Keratinocyte (primary cell): ENCODE data around the gene ZFYVE28. TPM values are rescaled to one million over a fixed set of nuclear protein-coding genes. Genes with fewer than 3 reads are reported as not detected.

Experiments
- DNase-seq: peaks from one replicate; pipeline ENCODE4 v3.0.0-alpha.2; 2011; ENCODE audit warnings: low read depth, missing footprints, low spot score
- FAIRE-seq: peaks from 2 replicates; lab custom pipeline; 2011; peaks lifted over from hg19 to GRCh38; lab: Jason Lieb, UNC
- H2AFZ ChIP-seq: 2 replicates; pipeline ENCODE4 v1.6.0; 2012; ENCODE audit warnings: low read length, control low read depth, inconsistent platforms; ENCODE audit not compliant: control insufficient read depth
- H3K27ac ChIP-seq: 2 replicates; pipeline ENCODE4 v1.5.1; 2011; ENCODE audit warnings: low read length; ENCODE audit not compliant: control insufficient read depth, insufficient read depth
- H3K27me3 ChIP-seq: 3 replicates; pipeline ENCODE4 v1.6.0; 2011; ENCODE audit warnings: low read length; ENCODE audit not compliant: control insufficient read depth, insufficient read depth; ENCODE audit errors: extremely low read depth
- H3K36me3 ChIP-seq, 2 experiments: 2 replicates in 1 of 2; 3 replicates in 1 of 2; pipeline ENCODE4 v1.5.1; 2011; ENCODE audit warnings: low read length in 2 of 2, mild to moderate bottlenecking in 1 of 2; ENCODE audit not compliant: control insufficient read depth in 2 of 2, insufficient read depth in 2 of 2; ENCODE audit errors: extremely low read depth in 1 of 2
- H3K4me1 ChIP-seq: 3 replicates; pipeline ENCODE4 v1.5.1; 2011; ENCODE audit warnings: low read length; ENCODE audit not compliant: control insufficient read depth, insufficient read depth; ENCODE audit errors: extremely low read depth
- H3K4me2 ChIP-seq: 3 replicates; pipeline ENCODE4 v1.6.0; 2011; ENCODE audit warnings: low read depth, low read length; ENCODE audit not compliant: control insufficient read depth, insufficient read depth; ENCODE audit errors: extremely low read depth
- H3K4me3 ChIP-seq, 3 experiments: fragments of 200-600 bp in 1 of 3; sonication (generic) in 1 of 3; 2 replicates in 2 of 3; 3 replicates in 1 of 3; pipeline ENCODE4 v1.5.1; 2011 to 2016; ENCODE audit warnings: low read length in 3 of 3, mild to moderate bottlenecking in 3 of 3, control low read depth in 2 of 3, inconsistent platforms in 1 of 3, low read depth in 1 of 3, mixed read lengths in 1 of 3, mixed run types in 1 of 3, moderate library complexity in 1 of 3; ENCODE audit not compliant: control insufficient read depth in 2 of 3, insufficient read depth in 2 of 3; ENCODE audit errors: extremely low read depth in 1 of 3
- H3K79me2 ChIP-seq: 2 replicates; pipeline ENCODE4 v1.6.0; 2012; ENCODE audit warnings: low read length; ENCODE audit not compliant: control insufficient read depth, insufficient read depth
- H3K9ac ChIP-seq: 3 replicates; pipeline ENCODE4 v1.6.0; 2011; ENCODE audit warnings: low read length; ENCODE audit not compliant: control insufficient read depth, insufficient read depth; ENCODE audit errors: extremely low read depth
- H3K9me1 ChIP-seq: 3 replicates; pipeline ENCODE4 v1.6.0; 2011; ENCODE audit warnings: low read length; ENCODE audit not compliant: control insufficient read depth, insufficient read depth; ENCODE audit errors: extremely low read depth
- H3K9me3 ChIP-seq: 2 replicates; pipeline ENCODE4 v1.5.1; 2012; ENCODE audit warnings: low read depth, low read length; ENCODE audit not compliant: control insufficient read depth
- H4K20me1 ChIP-seq: 3 replicates; pipeline ENCODE4 v1.6.0; 2011; ENCODE audit warnings: low read length; ENCODE audit not compliant: control insufficient read depth, insufficient read depth; ENCODE audit errors: extremely low read depth
- EZH2 ChIP-seq: IDR thresholded peaks from one replicate; pipeline ENCODE4 v1.6.1; 2012; ENCODE audit warnings: inconsistent platforms, mild to moderate bottlenecking, low read length, moderate library complexity
- dilution Hi-C: fragments of 300-500 bp; cut with MboI; formaldehyde crosslinking; loops from one replicate; pipeline ENCODE4 v1.7.0; 2020; ENCODE audit warnings: low sequenced_read_pairs; ENCODE audit not compliant: extremely low pct_ligation_motif_present
- polyA plus RNA-seq, 5 experiments: library from polyadenylated mRNA; depleted of rRNA in 3 of 5; stranded (reverse) in 3 of 5; stranded (forward) in 1 of 5; unstranded in 1 of 5; fragments of >200 nt; gene quantifications; 1 replicate in 1 of 5; 2 replicates in 3 of 5; 3 replicates in 1 of 5; pipeline versions ENCODE4 v1.2.1 to v1.2.3, GENCODE V29; 2011 to 2012; ENCODE audit warnings: missing spikeins in 2 of 5, low read depth in 1 of 5, low replicate concordance in 1 of 5
- TF ChIP-seq, protein P1 (sequence below), 3 experiments: IDR thresholded peaks in 1 of 3; conservative IDR thresholded peaks in 1 of 3; optimal IDR thresholded peaks in 1 of 3; 2 replicates in 2 of 3; 3 replicates in 1 of 3; pipeline versions ENCODE3 to v1.5.1; 2011; ENCODE audit warnings: low read length in 3 of 3, mild to moderate bottlenecking in 3 of 3, moderate library complexity in 2 of 3, control low read depth in 1 of 3, inconsistent platforms in 1 of 3; ENCODE audit not compliant: insufficient read depth in 2 of 3; ENCODE audit errors: extremely low read depth in 1 of 3

The ZFYVE28 gene
- polyA plus RNA-seq, 1 donor (not counting 4 experiments of a cell fraction or from before 2014, with no cell fraction given), result 0.33 TPM

DNA sequence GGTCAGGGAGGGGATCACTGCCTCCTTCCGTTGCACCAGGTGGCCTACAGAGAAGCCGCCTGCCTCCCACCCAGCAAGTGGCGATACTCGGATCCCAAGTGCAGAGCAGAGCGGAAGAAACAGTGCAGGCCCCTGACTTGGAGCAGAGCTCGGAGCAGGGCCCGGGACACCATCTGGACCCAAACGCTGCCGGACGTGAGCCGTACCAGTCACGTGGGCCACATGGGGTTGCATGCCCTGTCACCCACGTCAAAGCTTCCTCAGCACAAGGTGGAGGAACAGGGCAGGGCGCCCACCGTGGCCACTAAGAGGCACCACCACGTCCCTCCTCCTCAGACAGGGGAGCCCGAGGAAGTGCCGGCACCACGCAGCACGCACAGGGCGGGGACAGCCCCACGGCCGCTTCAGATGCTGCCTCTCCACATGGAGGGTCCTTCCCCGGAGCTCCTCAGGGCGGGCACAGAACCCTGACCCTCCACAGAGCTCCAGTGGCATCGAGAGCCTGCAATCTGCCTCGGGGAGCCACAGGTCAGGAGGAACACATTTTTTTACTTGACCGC, 18.7 kb downstream of the ZFYVE28 start:
- no peak for TF ChIP-seq EZH2
- TF ChIP-seq, protein P1, sequence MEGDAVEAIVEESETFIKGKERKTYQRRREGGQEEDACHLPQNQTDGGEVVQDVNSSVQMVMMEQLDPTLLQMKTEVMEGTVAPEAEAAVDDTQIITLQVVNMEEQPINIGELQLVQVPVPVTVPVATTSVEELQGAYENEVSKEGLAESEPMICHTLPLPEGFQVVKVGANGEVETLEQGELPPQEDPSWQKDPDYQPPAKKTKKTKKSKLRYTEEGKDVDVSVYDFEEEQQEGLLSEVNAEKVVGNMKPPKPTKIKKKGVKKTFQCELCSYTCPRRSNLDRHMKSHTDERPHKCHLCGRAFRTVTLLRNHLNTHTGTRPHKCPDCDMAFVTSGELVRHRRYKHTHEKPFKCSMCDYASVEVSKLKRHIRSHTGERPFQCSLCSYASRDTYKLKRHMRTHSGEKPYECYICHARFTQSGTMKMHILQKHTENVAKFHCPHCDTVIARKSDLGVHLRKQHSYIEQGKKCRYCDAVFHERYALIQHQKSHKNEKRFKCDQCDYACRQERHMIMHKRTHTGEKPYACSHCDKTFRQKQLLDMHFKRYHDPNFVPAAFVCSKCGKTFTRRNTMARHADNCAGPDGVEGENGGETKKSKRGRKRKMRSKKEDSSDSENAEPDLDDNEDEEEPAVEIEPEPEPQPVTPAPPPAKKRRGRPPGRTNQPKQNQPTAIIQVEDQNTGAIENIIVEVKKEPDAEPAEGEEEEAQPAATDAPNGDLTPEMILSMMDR (optimal IDR thresholded peaks at IDR 0.05 in 1 of 3, IDR thresholded peaks at IDR 0.05 in 1 of 3, conservative IDR thresholded peaks at IDR 0.05 in 1 of 3; ENCODE audit: extremely low read depth in 1 of 3, insufficient read depth in 2 of 3, low read length in 3 of 3), result no peak
- H3K4me2 ChIP-seq, result no peak overlapping the region
- H3K4me3 ChIP-seq, result no peak overlapping the region
- dilution Hi-C loops, result no loop called here
- FAIRE-seq (no peak), DNase-seq (no peak)
- H2AFZ ChIP-seq, result no peak overlapping the region
- no peak overlapping the region for H3K9ac ChIP-seq
- peaks cover 2% of the 10 kb centered on the region for H4K20me1 ChIP-seq
- no peaks in the 10 kb centered on the region for H3K9me1 ChIP-seq
- H3K79me2 ChIP-seq, result no peaks in the 10 kb centered on the region
- H3K27ac ChIP-seq, result no peak overlapping the region
- H3K27me3 ChIP-seq, result peaks cover 31% of the 10 kb centered on the region
- H3K4me1 ChIP-seq, result peaks cover 6% of the 10 kb centered on the region
- no peaks in the 10 kb centered on the region for H3K36me3 ChIP-seq
- H3K9me3 ChIP-seq, result no peaks in the 10 kb centered on the region

DNA sequence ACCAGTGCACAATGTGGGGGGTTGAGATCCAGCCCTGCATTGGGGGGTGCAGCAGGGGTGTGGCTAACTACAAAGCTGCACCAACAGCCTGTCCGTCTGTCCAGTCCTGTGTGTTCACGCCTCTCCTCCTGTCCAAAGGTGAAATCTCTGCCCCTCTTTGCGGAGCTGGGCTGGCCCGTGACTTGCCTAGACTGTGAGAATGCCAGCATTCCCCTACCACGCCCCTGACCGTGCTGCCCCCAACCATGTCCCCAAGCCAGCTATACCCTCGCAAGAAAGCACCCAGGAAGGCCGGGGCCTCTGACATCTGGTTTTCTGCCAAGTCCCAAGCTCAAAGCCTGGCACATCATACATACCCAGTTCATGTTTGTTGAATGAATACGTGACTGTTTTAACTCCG, 19.2 kb downstream of the ZFYVE28 start:
- Histone ChIP-seq H3K4me2 (no peak overlapping the region), H3K27ac (no peak overlapping the region), H3K27me3 (peaks cover 35% of the 10 kb centered on the region), H3K4me3 (no peak overlapping the region), H4K20me1 (peaks cover 2% of the 10 kb centered on the region), H3K9ac (no peak overlapping the region), H3K9me3 (no peaks in the 10 kb centered on the region), H3K4me1 (peaks cover 6% of the 10 kb centered on the region), H3K9me1 (no peaks in the 10 kb centered on the region), H3K36me3 (no peaks in the 10 kb centered on the region), H2AFZ (no peak overlapping the region), H3K79me2 (no peaks in the 10 kb centered on the region)
- DNase-seq (no peak), FAIRE-seq (no peak)
- dilution Hi-C loops, result no loop called here
- TF ChIP-seq, protein P1 (optimal IDR thresholded peaks at IDR 0.05 in 1 of 3, IDR thresholded peaks at IDR 0.05 in 1 of 3, conservative IDR thresholded peaks at IDR 0.05 in 1 of 3; ENCODE audit: extremely low read depth in 1 of 3, insufficient read depth in 2 of 3, low read length in 3 of 3), result no peak
- no peak for TF ChIP-seq EZH2
